HEK293T (cell line): ENCODE results near the gene ZNF594.
"Not testable (repeated sequence)": the region's sequence is repeated elsewhere in the genome, so short reads cannot be mapped to it uniquely, and the experiment has no call there.

Source experiments
- BHLHE40 ChIP-seq: fragments of 450-650 bp; IDR thresholded peaks from 2 replicates; pipeline ENCODE4 v1.6.1; 2016; ENCODE audit warnings: mild to moderate bottlenecking, moderate library complexity, borderline replicate concordance
- CTBP1 ChIP-seq: fragments of 450-650 bp; IDR thresholded peaks from 2 replicates; pipeline ENCODE4 v1.6.1; 2016; ENCODE audit warnings: borderline replicate concordance
- ELF4 ChIP-seq: fragments of 450-650 bp; IDR thresholded peaks from 2 replicates; pipeline ENCODE4 v1.6.1; 2017; ENCODE audit warnings: antibody characterized with exemption
- FOXM1 ChIP-seq: fragments of 450-650 bp; IDR thresholded peaks from 2 replicates; pipeline ENCODE4 v1.6.1; 2017; ENCODE audit warnings: mild to moderate bottlenecking, borderline replicate concordance
- HDGF ChIP-seq: fragments of 450-650 bp; IDR thresholded peaks from 2 replicates; pipeline ENCODE4 v1.6.1; 2017; ENCODE audit warnings: antibody characterized with exemption, borderline replicate concordance
- NFRKB ChIP-seq: fragments of 450-650 bp; IDR thresholded peaks from 2 replicates; pipeline ENCODE4 v1.6.1; 2016; ENCODE audit warnings: mild to moderate bottlenecking, moderate library complexity
- SUZ12 ChIP-seq: fragments of 450-650 bp; IDR thresholded peaks from 2 replicates; pipeline ENCODE4 v1.6.1; 2016; ENCODE audit warnings: mild to moderate bottlenecking
- TARDBP ChIP-seq: fragments of 450-650 bp; IDR thresholded peaks from 2 replicates; pipeline ENCODE4 v1.6.1; 2016
- ZNF384 ChIP-seq: fragments of 450-650 bp; IDR thresholded peaks from 2 replicates; pipeline ENCODE4 v1.6.1; 2016

DNA sequence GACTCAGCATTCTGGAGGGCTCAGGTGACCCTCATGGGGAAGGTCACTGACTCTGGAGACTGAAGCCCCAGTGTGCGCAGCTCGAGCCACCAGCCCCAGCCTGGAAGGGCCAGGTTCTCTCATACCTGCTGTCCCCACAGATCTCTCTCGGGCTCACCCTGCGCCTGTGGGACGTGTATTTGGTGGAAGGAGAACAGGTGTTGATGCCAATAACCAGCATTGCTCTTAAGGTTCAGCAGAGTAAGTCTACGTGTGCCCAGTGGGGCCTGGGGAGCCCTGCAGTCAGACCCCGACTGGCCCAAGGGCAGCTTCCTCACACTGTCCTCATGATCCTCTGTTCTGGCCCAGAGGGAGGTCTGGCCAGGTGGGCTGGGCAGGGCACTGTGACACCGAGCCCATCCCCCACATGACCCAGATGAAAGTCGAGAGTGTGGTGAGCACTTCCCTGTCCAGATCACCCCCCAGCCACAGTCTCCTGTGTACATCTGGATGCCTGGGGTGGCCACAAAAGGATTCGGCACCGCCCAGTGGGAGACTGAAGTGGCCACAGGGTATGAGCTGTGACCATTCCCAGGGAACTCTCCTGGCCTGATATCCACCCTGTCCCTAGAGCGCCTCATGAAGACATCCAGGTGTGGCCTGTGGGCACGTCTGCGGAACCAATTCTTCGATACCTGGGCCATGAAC, 54.0 kb downstream of the ZNF594 start:
- not testable (repeated sequence) for TF ChIP-seq BHLHE40, NFRKB, SUZ12, CTBP1, ZNF384, ELF4, TARDBP, FOXM1, HDGF
